HCT116 (cell line): Measurements from ENCODE around the gene ACOT2.
"Not testable (repeated sequence)": the region's sequence is repeated elsewhere in the genome, so short reads cannot be mapped to it uniquely, and the experiment has no call there.

Source experiments
- CEBPB ChIP-seq: IDR thresholded peaks from 2 replicates; pipeline ENCODE4 v1.6.1; 2012; ENCODE audit warnings: low read depth
- CTCF ChIP-seq, 3 experiments: fragments of 200-600 bp in 1 of 3; sonication (generic) in 1 of 3; IDR thresholded peaks in 2 of 3; conservative IDR thresholded peaks in 1 of 3; 2 replicates each; pipeline ENCODE4 v1.5.1; 2012 to 2017; ENCODE audit warnings: low read depth in 2 of 3, low read length in 2 of 3, antibody characterized with exemption in 1 of 3, borderline replicate concordance in 1 of 3, control low read depth in 1 of 3, mild to moderate bottlenecking in 1 of 3, mixed read lengths in 1 of 3, mixed run types in 1 of 3, moderate library complexity in 1 of 3; ENCODE audit not compliant: insufficient read depth in 1 of 3
- EGR1 ChIP-seq: IDR thresholded peaks from 2 replicates; pipeline ENCODE4 v1.6.1; 2012; ENCODE audit warnings: low read depth
- POLR2A ChIP-seq: IDR thresholded peaks from 2 replicates; pipeline ENCODE4 v1.7.0; 2011; ENCODE audit warnings: borderline replicate concordance; ENCODE audit not compliant: insufficient read depth, insufficient read length; ENCODE audit errors: extremely low read depth
- POLR2AphosphoS5 ChIP-seq: IDR thresholded peaks from 2 replicates; pipeline ENCODE4 v1.6.1; 2011; ENCODE audit warnings: mild to moderate bottlenecking, low read depth, low read length, moderate library complexity
- TCF7L2 ChIP-seq: IDR thresholded peaks from 2 replicates; pipeline ENCODE4 v1.7.0; 2011; ENCODE audit warnings: borderline replicate concordance, inconsistent platforms; ENCODE audit not compliant: insufficient read depth, insufficient read length; ENCODE audit errors: extremely low read depth

DNA sequence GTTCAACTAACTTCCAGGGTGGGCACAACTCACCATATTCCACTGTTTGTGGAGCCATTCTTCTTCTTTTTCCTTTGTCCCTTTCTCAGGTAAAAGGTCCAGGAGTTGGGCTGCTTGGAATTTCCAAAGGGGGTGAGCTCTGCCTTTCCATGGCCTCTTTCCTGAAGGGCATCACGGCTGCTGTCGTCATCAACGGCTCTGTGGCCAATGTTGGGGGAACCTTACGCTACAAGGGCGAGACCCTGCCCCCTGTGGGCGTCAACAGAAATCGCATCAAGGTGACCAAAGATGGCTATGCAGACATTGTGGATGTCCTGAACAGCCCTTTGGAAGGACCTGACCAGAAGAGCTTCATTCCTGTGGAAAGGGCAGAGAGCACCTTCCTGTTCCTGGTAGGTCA is 26.1 kb upstream of the ACOT2 start:
- not testable (repeated sequence) for TF ChIP-seq EGR1; CTCF (IDR thresholded peaks at IDR 0.05 in 2 of 3, conservative IDR thresholded peaks at IDR 0.05 in 1 of 3; ENCODE audit: borderline replicate concordance in 1 of 3, insufficient read depth in 1 of 3, low read depth in 2 of 3, low read length in 2 of 3); POLR2AphosphoS5; POLR2A; CEBPB; TCF7L2
